ENCODE data around the gene CCDC78.

CCDC78 gene

GRCh38 chr16:736936-737481 lies 10.8 kb upstream of the CCDC78 start:
- no peak for DNase-seq

GRCh38 chr16:735982-736453 lies 9.8 kb upstream of the CCDC78 start:
- no peak for DNase-seq

- DNase-seq, result no peak
Observed at GRCh38 chr16:734981-735881, 9.0 kb upstream of the CCDC78 start.

GRCh38 chr16:734208-734980 lies 8.2 kb upstream of the CCDC78 start:
- DNase-seq, result no peak

GRCh38 chr16:733382-734207 lies 7.4 kb upstream of the CCDC78 start:
- no peak for DNase-seq

- DNase-seq, result no peak
Observed at GRCh38 chr16:732936-733335, 6.7 kb upstream of the CCDC78 start.

GRCh38 chr16:732332-732731 lies 6.1 kb upstream of the CCDC78 start:
- no peak for DNase-seq

GRCh38 chr16:730666-731509 lies 4.6 kb upstream of the CCDC78 start:
- no peak for DNase-seq

- DNase-seq, result no peak
Observed at GRCh38 chr16:729768-730665, 3.8 kb upstream of the CCDC78 start.

- no peak for DNase-seq
Observed at GRCh38 chr16:728890-729744, 2.9 kb upstream of the CCDC78 start.

GRCh38 chr16:728131-728889 lies 2.1 kb upstream of the CCDC78 start:
- DNase-seq, result peak; percentile 32

- no peak for DNase-seq
Observed at GRCh38 chr16:727291-727977, 1.2 kb upstream of the CCDC78 start.

GRCh38 chr16:726188-726437 lies 130 bp downstream of the CCDC78 start:
- no peak for DNase-seq

- DNase-seq, result no peak
Observed at GRCh38 chr16:725463-726187, 618 bp downstream of the CCDC78 start.

GRCh38 chr16:725041-725376 lies 1.2 kb downstream of the CCDC78 start:
- no peak for DNase-seq

- no peak for DNase-seq
Observed at GRCh38 chr16:724188-725040, 1.8 kb downstream of the CCDC78 start.

- DNase-seq, result no peak
Observed at GRCh38 chr16:723695-724094, 2.5 kb downstream of the CCDC78 start.

All from DMS79 treated with DMSO at 0.1 percent for 48 hours (cell line).